Medulla oblongata (tissue), 1 donor: ENCODE data around the gene WLS.
"Not testable (repeated sequence)": the region's sequence is repeated elsewhere in the genome, so short reads cannot be mapped to it uniquely, and the experiment has no call there.

Experiments
- DNase-seq: peaks from one replicate; pipeline ENCODE4 v3.0.0-alpha.2; 2015; ENCODE audit errors: extremely low spot score

WLS gene

DNA sequence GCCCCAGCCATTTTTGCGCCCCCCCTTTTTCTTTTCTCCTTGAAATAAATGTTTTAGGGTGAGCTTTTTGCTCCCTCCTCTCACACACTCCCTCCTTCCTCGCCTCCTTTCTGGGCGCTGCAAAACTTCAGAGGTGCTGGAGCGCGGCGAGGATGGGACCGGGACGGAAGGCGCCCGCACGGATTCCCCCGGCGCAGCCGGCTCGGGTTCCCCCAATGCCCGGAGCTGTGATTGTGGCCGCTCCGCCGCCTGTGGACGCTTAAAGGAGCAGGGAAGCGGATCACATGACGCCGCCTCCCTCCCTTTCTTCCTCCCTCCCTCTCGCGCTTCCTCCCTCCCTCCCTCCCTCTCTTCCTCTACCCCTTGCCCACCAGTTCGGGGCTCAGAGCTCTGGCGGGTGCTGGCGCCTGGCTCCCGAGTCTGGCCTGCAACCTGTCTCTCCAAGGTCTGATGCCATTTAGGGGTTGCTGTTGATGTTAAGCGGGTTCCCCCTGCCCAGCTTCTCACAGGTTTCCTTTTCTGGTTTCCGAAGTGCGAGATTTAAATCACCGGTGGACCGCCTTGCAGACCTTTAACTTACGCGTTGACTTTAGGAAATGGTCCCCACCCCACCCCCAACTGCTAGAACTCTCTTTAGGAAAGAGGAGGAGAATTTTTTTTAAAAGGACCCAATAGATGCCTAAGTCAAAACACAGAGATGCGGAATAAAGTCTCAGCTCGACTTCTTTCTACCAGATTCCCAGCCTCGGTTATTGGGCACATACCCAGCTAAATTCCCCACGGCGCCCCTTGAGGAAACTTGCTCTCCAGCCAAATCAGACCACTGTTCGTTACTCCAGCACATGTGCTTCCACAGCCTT, at the start of gene WLS:
Gene WLS, minus strand, starts transcription at position 235 of the 860 bp plus-strand sequence. Its CDS starts 224 bp downstream, at position 11.
- DNase-seq, result peak; percentile 86

GRCh38 chr1:68280286-68280685, 48.0 kb upstream of the WLS start:
- no peak for DNase-seq

GRCh38 chr1:68279846-68280245, 47.5 kb upstream of the WLS start:
- DNase-seq, result no peak

DNA sequence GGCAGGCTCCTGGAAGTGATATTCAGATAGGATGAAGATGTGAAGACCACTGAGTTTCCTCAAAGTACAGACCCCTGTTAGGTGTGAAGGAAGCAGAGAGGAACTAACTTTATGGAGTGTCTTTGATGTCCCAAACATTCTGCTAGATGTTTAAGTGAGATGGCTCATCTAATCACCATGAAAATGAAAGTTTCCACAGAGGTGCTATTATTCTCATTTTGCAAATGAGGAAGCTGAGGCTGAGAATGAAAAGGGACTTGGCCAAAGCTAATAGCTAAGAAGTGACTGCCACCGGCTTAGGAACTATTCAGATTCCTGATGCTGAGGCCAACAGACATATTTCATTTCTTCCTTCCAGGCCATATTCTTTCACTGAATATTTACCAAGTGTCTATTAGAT, 45.9 kb upstream of the WLS start:
- no peak for DNase-seq

- no peak for DNase-seq
Measured at GRCh38 chr1:68276448-68276847, 44.1 kb upstream of the WLS start.

GRCh38 chr1:68273530-68273929, 41.2 kb upstream of the WLS start:
- DNase-seq, result no peak

DNA sequence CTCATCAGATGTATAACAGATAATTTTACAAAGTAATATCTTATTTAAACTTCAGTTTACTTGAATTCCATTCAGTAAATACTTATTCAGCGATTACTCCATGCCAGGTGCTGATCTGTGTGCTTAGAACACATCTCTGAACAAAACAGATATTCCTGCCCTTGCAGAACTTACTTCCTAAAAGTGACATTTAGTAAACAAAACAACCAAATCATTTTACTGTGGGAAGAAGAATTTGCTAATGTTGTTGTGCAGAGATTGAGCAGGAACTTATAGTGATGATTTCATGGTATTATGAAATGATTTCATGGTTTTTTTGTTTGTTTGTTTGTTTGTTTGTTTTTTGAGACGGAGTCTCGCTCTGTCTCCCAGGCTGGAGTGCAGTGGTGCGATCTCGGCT, 39.3 kb upstream of the WLS start:
- no peak for DNase-seq

DNA sequence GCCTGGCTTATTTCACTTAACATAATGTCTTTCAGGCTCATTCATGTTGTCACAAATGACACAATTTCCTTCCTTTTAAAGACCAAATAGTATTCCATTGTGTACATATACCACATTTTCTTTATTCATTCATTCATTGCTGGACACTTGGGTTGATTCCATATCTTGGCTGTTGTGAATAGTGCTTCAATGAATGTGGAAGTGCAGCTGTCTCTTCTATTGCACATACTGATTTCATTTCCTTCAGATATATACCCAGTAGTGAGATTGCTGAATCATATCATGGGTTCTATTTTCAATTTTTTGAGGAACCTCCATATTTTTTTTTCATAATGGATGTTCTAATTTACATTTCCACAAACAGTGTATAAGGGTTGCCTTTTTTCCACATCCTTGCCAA, 38.6 kb upstream of the WLS start:
- no peak for DNase-seq

GRCh38 chr1:68269637-68270430, 37.5 kb upstream of the WLS start:
- no peak for DNase-seq

DNA sequence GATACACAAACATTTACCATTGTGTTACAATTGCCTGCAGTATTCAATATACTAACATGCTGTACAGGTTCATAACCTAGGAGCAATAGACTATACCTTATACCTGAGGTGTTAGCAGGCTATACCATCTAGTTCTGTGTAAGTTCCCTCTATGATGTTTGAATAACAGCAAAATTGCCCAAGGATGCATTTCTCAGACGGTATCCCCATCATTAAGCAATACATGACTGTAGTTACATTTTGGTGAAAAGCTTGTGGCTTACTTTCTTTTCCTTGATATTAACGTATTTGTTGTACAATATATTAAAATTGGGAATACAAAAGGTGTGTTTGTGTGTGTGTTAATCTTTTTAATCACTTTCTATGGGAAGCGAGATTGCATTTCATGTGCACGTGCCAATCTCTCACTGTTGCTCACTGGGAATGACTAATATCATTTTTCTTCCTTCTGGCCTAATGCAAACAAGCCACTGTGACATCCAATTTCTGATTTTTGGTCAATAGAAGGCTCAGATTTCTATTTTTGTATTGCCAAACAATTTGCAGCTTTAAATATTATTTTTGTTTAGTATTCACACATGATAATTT, 36.7 kb upstream of the WLS start:
- DNase-seq, result no peak

GRCh38 chr1:68256824-68257223, 24.5 kb upstream of the WLS start:
- DNase-seq, result not testable (repeated sequence)

DNA sequence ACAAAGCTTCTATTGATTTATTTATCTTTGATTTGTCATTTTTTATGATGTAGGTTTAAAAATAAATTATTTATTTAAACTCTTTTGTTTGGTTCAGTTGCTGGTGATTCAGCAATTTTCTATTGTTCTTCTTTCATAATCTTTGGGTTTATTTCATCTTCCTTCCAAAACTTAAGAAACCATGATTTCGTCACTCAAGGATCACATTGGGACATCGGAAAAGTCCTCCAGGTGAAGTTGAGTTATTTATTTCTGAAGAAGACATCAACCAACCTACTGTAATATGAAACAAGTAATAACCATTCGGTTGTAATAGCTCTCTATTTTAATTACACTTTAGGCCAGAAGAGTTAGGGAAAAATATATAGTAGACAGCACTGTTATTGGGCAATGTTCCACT, 23.0 kb upstream of the WLS start:
- no peak for DNase-seq

- no peak for DNase-seq
Measured at GRCh38 chr1:68254667-68255226, 22.4 kb upstream of the WLS start.

DNA sequence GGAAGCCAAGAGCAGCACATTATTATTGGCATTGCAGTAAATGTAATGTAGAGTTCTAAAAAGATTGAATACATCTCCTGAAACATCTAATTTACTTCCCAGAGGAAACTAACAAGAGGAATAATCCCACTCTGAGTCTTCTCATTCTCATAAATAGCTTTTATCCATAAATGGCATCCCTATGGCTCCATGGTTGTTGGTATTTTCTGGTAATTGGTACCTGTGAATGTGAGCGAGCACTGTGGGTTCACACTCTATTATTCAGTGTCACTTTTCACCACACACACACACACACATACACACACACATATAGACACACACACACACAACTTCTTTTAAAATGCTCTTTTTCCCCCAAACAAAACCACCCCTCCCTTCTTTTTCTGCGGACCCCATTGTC, 4.7 kb upstream of the WLS start:
- no peak for DNase-seq

- no peak for DNase-seq
Measured at GRCh38 chr1:68234094-68234493, 1.8 kb upstream of the WLS start.

GRCh38 chr1:68233202-68233601, 879 bp upstream of the WLS start:
- DNase-seq, result no peak

DNA sequence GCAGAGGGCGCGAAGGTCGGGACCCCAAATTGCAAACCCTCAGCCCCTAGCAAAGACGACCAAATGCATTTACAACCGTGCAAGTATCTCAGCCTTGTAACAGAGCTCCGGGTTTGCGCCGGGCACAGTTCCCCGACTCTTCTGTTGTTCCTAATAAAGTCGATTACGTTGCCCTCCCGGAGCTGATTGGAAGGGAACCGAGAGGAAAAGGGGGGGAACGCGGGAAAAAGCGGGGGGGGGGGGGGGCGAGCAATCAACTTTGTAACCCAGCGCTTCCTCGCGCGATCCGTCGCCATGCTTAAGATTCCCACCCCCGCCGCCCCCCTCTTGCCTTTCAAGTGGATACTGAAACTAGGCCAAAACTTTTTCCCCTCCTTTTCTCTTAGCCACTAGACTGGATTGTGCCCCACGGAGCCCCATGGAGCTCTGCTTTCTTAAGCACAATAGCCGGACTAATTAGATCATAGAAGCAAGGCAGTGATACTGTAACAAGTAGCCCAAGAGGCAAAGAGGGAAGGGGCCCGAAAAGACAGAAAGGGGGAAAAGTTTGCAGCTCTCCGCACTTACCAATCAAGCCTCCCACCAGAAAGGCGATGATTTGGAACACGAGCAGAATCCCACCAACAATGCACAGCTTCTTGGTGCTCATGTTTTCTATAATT, 565 bp downstream of the WLS start:
- DNase-seq, result peak; percentile 53

GRCh38 chr1:68230901-68231626, 1.3 kb downstream of the WLS start:
- no peak for DNase-seq

GRCh38 chr1:68230484-68230802, 1.9 kb downstream of the WLS start:
- DNase-seq, result no peak

- DNase-seq, result no peak
Measured at GRCh38 chr1:68229650-68230483, 2.5 kb downstream of the WLS start.
